ENCODE measurements around the gene YIPF3. TPM values are rescaled to one million over a fixed set of nuclear protein-coding genes. Genes with fewer than 3 reads are reported as not detected.
A peak's percentile ranks its signal among the peaks of the same experiment; 100 is the strongest.

The YIPF3 gene
- total and polyA plus RNA-seq, 9 of the 15 experiments (the other 6 are each of a cell fraction or from before 2014, with no cell fraction given), result 27.5 to 75.3 (median 57.6) TPM

DNA sequence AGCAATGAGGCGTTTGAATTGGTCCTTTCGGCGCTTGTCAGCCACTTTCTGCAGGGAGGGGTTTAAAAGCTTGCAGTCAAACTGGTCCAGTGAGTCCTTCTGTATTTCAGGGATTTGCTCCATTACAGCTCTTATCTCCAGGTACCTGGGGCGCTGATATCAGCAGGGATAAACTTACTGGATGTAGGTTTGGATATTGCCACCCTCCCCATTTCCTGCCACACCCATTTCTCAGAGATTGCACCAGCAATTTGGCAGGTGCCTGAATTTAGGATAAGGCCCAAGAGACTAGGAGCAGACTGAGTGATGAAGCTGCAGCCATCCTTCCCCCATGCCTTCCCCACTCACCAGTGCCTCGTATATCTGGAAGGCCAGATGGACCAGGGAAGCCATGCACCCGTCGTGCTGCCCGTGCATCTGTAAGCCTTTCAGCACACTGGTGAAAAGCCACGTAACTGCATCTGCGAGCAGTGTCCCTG is 7.8 kb upstream of the YIPF3 start (continued):
- TF ChIP-seq ZNF586 (CRISPR knock-in tag; conservative IDR thresholded peaks at IDR 0.05) (no peak), ARID1B (IDR thresholded peaks at IDR 0.05) (peak; percentile 42), POLR2AphosphoS2 (IDR thresholded peaks at IDR 0.05; ENCODE audit: low read length) (peak; percentile 81; the same call in 1 of the 2 replicates), RCOR1 (IDR thresholded peaks at IDR 0.05; ENCODE audit: borderline replicate concordance in 1 of 2, low read depth in 2 of 2, low read length in 2 of 2) (peak in 1 of 2 experiments; percentile 77; a peak in 2 of 4 replicates), SMARCA4 (IDR thresholded peaks at IDR 0.05) (0 out of 2 replicates have a peak, but pooled peaks have one; percentile 30), NCOA2 (IDR thresholded peaks at IDR 0.05; ENCODE audit: partially characterized antibody in 2 of 2) (no peak), POLR2B (IDR thresholded peaks at IDR 0.05; ENCODE audit: low read depth, partially characterized antibody) (peak; percentile 13), HLTF (IDR thresholded peaks at IDR 0.05) (no peak), CTBP1 (IDR thresholded peaks at IDR 0.05; ENCODE audit: borderline replicate concordance) (peak; percentile 94), PML (IDR thresholded peaks at IDR 0.05; ENCODE audit: low read length) (no peak; the same call in 1 of the 2 replicates), TRIM24 (IDR thresholded peaks at IDR 0.05) (peak in 1 of 2 experiments; percentile 53; a peak in 1 of 4 replicates), TBL1XR1 (IDR thresholded peaks at IDR 0.05; ENCODE audit: low read length in 2 of 2) (0 out of 4 replicates have a peak, but pooled peaks of 1 of the 2 experiments have one; percentile 28)
- TF ChIP-seq, protein P1, sequence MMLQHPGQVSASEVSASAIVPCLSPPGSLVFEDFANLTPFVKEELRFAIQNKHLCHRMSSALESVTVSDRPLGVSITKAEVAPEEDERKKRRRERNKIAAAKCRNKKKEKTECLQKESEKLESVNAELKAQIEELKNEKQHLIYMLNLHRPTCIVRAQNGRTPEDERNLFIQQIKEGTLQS (IDR thresholded peaks at IDR 0.05), result peak; percentile 7; the same call in 1 of the 2 replicates
- TF ChIP-seq, protein P1 (CRISPR knock-in tag; conservative IDR thresholded peaks at IDR 0.05), result no peak
- TF ChIP-seq, protein P2, sequence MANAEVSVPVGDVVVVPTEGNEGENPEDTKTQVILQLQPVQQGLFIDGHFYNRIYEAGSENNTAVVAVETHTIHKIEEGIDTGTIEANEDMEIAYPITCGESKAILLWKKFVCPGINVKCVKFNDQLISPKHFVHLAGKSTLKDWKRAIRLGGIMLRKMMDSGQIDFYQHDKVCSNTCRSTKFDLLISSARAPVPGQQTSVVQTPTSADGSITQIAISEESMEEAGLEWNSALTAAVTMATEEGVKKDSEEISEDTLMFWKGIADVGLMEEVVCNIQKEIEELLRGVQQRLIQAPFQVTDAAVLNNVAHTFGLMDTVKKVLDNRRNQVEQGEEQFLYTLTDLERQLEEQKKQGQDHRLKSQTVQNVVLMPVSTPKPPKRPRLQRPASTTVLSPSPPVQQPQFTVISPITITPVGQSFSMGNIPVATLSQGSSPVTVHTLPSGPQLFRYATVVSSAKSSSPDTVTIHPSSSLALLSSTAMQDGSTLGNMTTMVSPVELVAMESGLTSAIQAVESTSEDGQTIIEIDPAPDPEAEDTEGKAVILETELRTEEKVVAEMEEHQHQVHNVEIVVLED (CRISPR knock-in tag; IDR thresholded peaks at IDR 0.05), result no peak
